MG63 (cell line): ENCODE data around the gene TASP1. TPM values are rescaled to one million over a fixed set of nuclear protein-coding genes. Genes with fewer than 3 reads are reported as not detected.

ENCODE experiments used
- DNase-seq: peaks from one replicate; pipeline ENCODE4 v3.0.0-alpha.2; 2020
- H3K27me3 ChIP-seq: fragments of 250-450 bp; sonication (Bioruptor Pico); 2 replicates; pipeline ENCODE4 v1.5.1; 2020; ENCODE audit warnings: mild to moderate bottlenecking, moderate library complexity
- H3K36me3 ChIP-seq: fragments of 250-450 bp; sonication (Bioruptor Pico); 2 replicates; pipeline ENCODE4 v1.5.1; 2020; ENCODE audit warnings: mild to moderate bottlenecking, moderate library complexity
- H3K4me3 ChIP-seq: fragments of 250-450 bp; sonication (Bioruptor Pico); 2 replicates; pipeline ENCODE4 v1.5.1; 2020; ENCODE audit warnings: mild to moderate bottlenecking, moderate library complexity
- H3K9me3 ChIP-seq: fragments of 250-450 bp; sonication (Bioruptor Pico); 2 replicates; pipeline ENCODE4 v1.5.1; 2020; ENCODE audit warnings: mild to moderate bottlenecking, moderate library complexity
- total RNA-seq: library from RNA; depleted of rRNA; stranded (reverse); fragments of >200 nt; shearing (Covaris generic); gene quantifications from 2 replicates; pipeline ENCODE4 v1.2.3, GENCODE V29; 2014; ENCODE audit warnings: low replicate concordance

The TASP1 gene
- total RNA-seq, 1 experiment from 2014 or later, result 8.3 TPM

DNA sequence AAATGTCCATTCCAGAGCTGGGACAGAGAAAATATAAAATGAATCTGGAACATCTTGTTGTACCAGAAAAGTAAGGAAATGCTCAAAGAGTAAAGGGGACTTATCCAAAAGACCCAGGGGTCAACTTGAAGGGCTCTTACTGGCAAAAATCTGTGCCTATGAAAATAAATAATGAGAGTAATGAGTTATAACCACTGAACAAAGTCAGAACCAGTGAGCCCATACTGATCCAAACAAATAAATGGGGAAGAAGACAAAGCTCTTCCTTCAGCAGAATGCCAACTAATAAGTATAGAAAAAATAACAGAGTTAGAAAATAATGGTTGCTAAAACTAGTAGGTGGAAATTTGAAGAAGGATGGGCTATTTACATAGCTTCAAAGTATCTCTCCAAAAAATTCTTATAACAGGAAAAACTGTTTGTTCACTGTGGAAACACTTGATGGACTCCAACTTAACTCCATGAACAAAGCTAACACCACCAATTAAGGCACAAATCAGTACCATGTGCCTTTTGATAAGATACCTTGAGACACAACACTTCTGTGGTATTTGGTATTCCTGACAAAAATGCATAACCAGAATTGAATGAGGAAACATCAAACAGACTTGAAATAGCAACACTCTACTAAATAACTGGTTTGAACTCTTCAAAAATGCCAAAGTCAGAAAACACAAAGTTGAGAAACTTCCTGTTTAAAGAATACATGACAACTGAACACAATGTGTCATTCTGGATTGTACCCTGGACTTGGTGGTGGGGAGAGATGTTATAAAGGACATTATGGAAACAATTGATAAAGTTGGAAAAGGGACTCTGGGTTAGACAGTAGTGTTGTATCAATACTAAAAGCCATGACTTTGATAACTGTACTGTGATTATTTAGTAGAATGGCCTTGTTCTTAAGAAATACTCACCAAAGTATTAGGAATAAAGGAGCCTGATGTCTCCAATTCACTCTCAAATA, 220.2 kb downstream of the TASP1 start:
- no peak overlapping the region for H3K4me3 ChIP-seq

DNA sequence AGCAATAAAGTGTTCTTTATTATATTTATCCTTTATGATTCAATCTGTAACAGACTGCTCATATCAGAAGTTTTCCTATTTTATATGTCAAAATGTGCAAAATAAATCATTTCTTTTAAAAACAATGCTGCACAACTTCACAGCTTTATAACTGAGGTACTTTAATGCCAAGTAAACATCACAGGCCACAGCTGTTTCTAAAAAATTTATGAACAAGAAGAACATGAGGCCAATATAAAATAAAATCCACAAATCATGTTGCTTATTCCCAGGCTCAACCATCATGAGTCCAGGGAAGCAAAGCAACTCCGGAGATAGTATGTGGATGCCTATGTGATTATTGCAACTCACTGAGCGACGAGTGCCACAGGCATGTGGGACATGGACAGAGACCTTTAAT, 222.2 kb downstream of the TASP1 start:
- no peak overlapping the region for H3K4me3 ChIP-seq
- DNase-seq, result no peak
- no peaks in the 10 kb centered on the region; the same call in 1 of the 2 replicates for H3K36me3 ChIP-seq
- H3K9me3 ChIP-seq, result no peaks in the 10 kb centered on the region
- H3K27me3 ChIP-seq, result no peaks in the 10 kb centered on the region

More for the DNA sequence above, 220.2 kb downstream of the TASP1 start:
- no peaks in the 10 kb centered on the region for H3K27me3 ChIP-seq
- DNase-seq, result no peak
- no peaks in the 10 kb centered on the region; the same call in 1 of the 2 replicates for H3K36me3 ChIP-seq
- H3K9me3 ChIP-seq, result no peaks in the 10 kb centered on the region

DNA sequence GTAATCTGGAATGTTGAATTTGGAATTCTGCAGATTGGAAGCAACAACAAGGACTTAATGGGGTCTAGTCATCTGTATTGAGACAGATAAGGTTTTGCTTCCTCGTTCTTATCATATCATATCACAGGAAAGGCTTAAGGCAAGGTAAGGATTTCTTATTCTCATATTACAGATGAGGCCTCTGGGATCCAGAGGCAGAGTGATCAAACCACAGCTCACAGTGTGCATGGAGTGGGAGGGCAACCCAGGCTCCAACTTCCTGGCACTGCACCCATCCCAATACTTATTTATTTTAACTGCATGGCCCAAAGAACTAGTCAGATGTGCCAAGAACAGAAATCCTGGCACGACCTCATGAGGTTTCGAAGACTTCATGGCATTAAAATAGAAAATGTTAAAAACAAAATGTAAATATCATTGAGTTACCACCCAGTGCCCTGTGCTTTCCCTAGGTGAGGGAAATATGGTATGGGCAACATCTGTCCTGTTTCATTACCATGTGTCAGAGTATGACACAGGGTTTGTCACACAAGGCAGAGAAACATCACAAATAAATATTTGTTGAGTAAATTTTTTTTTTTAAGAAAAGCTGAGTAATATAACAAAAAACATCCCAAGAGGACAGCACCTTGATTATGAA, 225.8 kb downstream of the TASP1 start:
- H3K27me3 ChIP-seq, result no peaks in the 10 kb centered on the region
- H3K4me3 ChIP-seq, result no peak overlapping the region
- H3K9me3 ChIP-seq, result no peaks in the 10 kb centered on the region
- H3K36me3 ChIP-seq, result peaks cover 2% of the 10 kb centered on the region
- peak; percentile 89 for DNase-seq

DNA sequence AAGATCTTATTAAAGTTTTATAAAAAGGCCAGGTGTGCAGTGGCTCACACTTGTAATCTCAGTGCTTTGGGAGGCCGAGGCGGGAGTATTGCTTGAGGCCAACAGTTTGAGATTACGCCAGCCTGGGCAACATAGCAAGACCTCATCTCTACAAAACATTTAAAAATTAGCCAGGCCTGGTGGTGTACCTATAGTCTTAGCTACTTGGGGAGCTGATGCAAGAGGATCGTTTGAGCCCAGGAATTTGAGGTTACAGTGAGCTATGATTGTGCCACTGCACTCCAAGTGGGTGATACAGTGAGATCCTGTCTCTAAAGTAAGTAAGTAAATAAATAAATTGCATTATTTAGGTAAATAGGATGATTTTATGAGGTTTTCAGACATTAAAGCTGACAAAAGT, 234.4 kb downstream of the TASP1 start:
- DNase-seq, result no peak
- Histone ChIP-seq H3K9me3 (no peaks in the 10 kb centered on the region), H3K4me3 (no peak overlapping the region), H3K36me3 (no peaks in the 10 kb centered on the region), H3K27me3 (no peaks in the 10 kb centered on the region)

DNA sequence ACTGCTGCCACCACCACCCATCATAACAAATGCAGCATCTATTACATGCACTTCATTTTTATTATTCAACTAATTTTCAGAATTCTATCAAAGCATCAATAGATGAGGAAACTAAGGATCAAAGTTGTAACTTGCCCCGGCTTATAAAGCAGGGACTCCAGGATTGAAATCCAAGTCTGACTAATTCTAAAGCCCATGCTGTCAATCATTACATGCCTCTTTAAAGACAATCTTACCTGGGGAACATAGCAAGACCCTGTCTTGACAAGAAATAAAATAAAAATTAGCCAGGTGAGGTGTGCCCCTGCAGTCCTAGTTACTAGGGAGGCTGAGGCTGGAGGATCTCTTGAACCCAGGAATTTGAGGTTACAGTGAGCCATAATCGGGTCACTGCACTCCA, 235.3 kb downstream of the TASP1 start:
- Histone ChIP-seq H3K27me3 (no peaks in the 10 kb centered on the region), H3K4me3 (no peak overlapping the region), H3K36me3 (no peaks in the 10 kb centered on the region), H3K9me3 (no peaks in the 10 kb centered on the region)
- no peak for DNase-seq

DNA sequence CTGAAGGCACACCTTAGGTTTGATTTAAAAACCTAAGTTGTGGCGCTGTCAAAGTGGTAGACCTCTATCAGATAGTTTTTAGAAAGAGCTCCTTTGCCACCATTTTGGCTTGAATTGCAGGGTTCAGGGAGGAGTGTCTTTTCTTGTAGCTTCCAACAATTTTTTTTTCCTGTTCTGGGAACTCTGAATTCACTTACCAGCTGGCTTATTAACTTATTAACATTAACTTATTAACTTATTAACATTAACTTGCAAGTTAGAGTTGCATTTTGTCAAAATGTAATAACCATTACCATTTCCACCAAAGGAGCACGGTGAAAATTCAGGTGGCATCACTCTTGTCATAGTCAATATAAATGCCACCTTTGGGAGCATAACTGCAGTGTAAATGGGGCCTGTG, 235.7 kb downstream of the TASP1 start:
- no peak for DNase-seq
- Histone ChIP-seq H3K36me3 (no peaks in the 10 kb centered on the region), H3K27me3 (no peaks in the 10 kb centered on the region), H3K4me3 (no peak overlapping the region), H3K9me3 (no peaks in the 10 kb centered on the region)

DNA sequence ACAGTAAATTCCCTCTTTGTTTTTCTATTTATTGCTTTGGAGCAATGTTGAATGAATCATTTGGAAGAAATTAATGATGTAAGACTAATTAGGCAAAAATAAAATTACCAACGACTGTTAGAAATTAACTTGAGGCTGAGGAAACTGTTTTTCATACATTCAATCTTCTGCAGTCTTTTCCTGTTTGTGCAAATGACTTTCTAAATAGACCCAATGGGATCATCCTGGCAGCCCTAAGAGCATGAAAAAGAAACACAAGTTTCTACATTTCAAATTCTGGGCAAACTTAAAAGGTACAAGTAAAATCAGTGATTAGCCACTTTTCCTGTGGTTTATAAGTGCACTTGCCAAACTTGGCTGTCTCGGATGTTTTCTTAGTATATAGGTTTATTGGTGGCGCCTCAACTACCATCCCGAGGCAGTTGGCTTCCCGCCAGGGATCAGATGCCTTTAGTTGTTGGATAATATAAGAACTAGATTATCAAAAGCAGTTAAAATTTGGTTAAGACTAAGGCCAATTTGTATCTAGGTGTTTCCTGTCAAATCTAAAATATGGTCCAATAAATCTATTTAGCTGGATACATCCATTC, 236.5 kb downstream of the TASP1 start:
- H3K36me3 ChIP-seq, result no peaks in the 10 kb centered on the region
- H3K4me3 ChIP-seq, result no peak overlapping the region
- H3K27me3 ChIP-seq, result no peaks in the 10 kb centered on the region
- DNase-seq, result peak; percentile 15
- no peaks in the 10 kb centered on the region for H3K9me3 ChIP-seq

DNA sequence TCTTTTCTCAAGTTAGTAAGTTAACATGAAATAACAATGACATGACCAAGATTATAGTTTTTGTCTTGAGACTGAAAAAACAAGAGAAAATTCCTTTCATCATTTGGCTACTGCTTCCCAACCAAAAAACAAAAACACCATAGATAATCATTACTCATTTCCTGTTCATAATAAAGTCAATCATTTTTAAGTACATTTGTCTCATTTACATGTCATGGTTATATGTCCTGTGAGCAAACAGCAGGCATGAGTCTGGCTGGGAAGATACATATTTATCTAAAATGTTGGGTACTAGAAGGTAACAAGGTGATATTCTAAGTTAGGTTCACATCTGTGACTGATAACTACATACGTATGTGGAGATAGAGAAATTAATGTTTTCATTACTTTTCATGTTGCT, 237.1 kb downstream of the TASP1 start:
- H3K4me3 ChIP-seq, result no peak overlapping the region
- no peaks in the 10 kb centered on the region for H3K9me3 ChIP-seq
- H3K27me3 ChIP-seq, result no peaks in the 10 kb centered on the region
- H3K36me3 ChIP-seq, result no peaks in the 10 kb centered on the region
- DNase-seq, result no peak

DNA sequence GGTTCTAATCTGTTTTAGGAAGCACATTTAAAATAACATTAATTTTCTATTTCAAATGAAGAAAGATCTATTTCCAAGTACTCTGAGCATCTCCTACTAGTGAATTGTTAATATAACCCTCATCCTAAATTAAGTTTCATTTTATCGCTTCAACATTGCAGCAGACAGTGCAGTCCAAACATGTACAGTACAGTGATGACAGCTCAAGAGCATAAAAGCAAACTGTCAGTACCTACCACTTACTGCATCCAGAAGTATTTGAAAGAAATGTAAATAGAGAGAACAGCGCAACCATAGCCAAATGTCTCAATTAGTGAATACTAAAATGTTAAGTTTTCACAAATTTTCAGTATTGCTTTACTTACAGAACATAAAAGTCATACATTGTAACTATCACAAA, 238.3 kb downstream of the TASP1 start:
- H3K36me3 ChIP-seq, result no peaks in the 10 kb centered on the region
- H3K4me3 ChIP-seq, result no peak overlapping the region
- no peak for DNase-seq
- H3K9me3 ChIP-seq, result no peaks in the 10 kb centered on the region; the same call in 1 of the 2 replicates
- no peaks in the 10 kb centered on the region for H3K27me3 ChIP-seq

DNA sequence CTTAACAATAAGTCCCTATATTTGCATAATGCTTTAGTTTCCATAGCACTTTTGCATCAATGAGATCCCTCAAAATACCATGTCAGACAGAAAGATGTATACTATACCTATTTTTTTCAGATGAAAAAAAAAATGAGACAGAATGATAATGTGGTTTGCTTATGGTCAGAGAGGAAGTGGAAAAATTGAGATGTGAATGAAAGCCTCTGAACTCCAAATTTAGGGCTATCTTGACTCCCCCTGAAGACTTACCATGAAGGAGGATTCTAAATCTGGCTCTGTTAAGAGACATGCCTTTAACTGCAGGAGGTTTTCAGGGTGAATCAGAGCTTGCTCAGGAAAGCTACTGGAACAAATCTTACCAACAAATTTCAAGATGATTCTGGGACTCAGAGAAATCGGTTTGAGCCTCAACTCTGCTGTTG, 241.4 kb downstream of the TASP1 start:
- Histone ChIP-seq H3K36me3 (no peaks in the 10 kb centered on the region), H3K4me3 (no peak overlapping the region), H3K9me3 (no peaks in the 10 kb centered on the region; the same call in 1 of the 2 replicates), H3K27me3 (no peaks in the 10 kb centered on the region)
- no peak for DNase-seq

DNA sequence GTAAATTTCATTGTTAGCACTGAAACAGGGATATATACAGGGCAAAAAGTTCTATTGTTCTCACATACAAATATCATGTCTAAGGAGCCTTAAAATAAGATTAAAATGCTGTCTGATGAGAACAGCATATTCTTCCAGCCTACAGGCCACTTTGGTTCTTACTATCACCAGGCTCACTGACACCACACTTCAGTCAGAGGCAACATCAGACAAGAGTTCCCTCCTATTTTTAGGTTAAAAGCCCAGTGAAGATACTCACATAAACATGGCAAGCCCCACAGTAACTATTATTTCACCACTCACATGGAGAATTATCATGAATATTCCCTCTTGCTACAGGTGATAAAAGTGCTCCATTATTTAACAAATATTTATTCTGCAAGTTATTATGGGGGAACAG, 241.9 kb downstream of the TASP1 start:
- no peak overlapping the region for H3K4me3 ChIP-seq
- no peak for DNase-seq
- no peaks in the 10 kb centered on the region for H3K27me3 ChIP-seq
- no peaks in the 10 kb centered on the region; the same call in 1 of the 2 replicates for H3K9me3 ChIP-seq
- no peaks in the 10 kb centered on the region for H3K36me3 ChIP-seq

DNA sequence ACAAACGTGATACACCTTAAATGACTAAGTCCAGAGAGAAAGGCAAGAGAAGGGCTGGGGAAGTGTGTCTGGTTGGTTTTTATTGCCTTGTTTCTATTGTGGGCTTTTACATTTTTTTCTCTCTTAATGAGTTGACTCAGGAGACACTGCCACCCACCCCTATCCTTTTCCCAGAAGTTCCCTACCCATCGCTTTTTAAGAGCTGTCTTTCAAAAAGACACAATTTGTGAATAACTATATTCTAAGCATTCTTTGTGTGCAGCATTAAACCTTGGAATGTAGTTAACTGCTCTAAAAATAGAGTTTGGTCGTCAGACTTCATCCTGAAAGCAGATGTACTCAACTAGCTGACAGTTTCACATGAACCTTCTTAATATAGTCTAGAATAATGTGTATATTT, 242.7 kb downstream of the TASP1 start:
- no peaks in the 10 kb centered on the region; the same call in 1 of the 2 replicates for H3K9me3 ChIP-seq
- H3K36me3 ChIP-seq, result no peaks in the 10 kb centered on the region
- H3K27me3 ChIP-seq, result no peaks in the 10 kb centered on the region
- no peak for DNase-seq
- H3K4me3 ChIP-seq, result no peak overlapping the region

DNA sequence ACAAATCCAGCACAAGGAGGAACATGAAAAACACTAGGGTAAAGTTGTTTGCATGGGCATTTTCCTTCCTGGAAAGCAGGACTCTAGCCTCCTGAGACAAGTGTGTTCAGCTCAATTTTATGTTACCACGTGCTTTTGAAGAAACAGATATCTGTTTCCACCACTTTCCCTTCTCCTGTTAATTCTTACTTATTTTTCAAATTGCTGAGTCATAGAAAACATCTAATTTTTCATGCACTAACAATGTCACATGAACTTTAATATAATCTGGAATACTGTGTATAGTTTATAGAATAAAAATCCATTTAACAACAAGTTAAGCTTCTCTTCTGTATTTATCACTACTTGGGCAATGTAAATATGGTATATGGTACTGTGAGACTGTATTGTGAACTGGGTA, 243.5 kb downstream of the TASP1 start:
- no peaks in the 10 kb centered on the region for H3K27me3 ChIP-seq
- DNase-seq, result no peak
- no peak overlapping the region for H3K4me3 ChIP-seq
- H3K9me3 ChIP-seq, result no peaks in the 10 kb centered on the region; the same call in 1 of the 2 replicates
- no peaks in the 10 kb centered on the region for H3K36me3 ChIP-seq

DNA sequence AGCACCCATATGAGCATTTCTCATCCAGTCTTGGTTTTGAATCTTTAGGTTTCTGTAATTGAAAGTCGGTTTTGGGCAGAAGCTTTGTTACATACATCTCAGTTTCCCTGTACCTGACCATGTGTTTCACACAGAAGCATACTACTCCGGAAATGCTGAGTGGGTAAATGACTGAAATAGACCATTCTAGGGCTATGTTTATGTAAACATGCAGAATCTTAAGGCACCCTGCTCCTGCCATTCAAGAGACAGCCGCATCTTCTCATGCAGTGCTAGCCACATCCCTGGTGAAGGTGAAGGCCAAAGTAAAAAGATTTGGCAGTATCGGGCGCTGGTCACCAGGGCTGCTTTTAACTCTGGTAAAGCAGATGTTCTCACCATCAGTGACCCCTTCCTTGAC, 246.3 kb downstream of the TASP1 start:
- H3K27me3 ChIP-seq, result no peaks in the 10 kb centered on the region
- DNase-seq, result no peak
- peaks cover 1% of the 10 kb centered on the region for H3K36me3 ChIP-seq

DNA sequence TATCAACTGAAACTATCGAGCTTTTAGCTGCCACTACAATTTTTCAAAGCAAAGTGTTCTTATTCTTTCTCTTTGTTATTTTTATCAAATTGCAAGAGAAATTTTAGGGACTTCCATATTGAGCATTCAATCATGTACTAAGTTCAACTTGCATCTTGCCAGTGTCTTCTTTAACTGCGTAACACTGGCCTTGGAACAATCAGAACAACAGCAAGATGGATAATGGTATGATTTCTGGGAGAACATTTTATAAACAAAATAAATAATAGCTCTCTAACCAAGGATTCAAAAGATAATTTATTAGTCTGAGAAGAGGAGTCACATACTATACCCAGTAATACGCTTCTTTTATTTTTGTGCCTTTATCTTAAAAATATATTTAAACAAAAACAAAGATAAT, 249.6 kb downstream of the TASP1 start:
- Histone ChIP-seq H3K27me3 (no peaks in the 10 kb centered on the region), H3K4me3 (no peak overlapping the region), H3K9me3 (no peaks in the 10 kb centered on the region), H3K36me3 (peaks cover 4% of the 10 kb centered on the region)
- no peak for DNase-seq

More for the DNA sequence above, 246.3 kb downstream of the TASP1 start:
- Histone ChIP-seq H3K4me3 (no peak overlapping the region), H3K9me3 (no peaks in the 10 kb centered on the region; the same call in 1 of the 2 replicates)

DNA sequence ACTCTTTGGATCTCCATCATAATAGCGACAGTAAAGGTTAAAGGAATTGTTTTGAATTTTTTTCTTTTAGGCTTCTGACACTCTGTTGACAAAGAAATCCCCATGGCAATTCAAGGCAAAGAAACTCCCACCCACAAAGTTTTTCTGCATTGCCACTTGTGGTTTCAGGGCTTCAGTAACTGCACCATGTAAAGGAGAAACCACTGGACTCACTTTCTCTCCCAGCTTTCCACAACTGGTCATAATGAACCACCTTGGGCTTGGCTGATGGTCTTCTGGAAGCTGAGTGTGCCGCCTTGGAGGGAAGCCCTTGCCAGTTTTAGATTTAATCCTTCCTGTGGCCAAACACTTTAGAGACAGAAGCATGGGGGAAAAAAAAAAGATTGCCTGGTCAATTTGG, 254.6 kb downstream of the TASP1 start:
- Histone ChIP-seq H3K9me3 (peaks cover 16% of the 10 kb centered on the region), H3K27me3 (no peaks in the 10 kb centered on the region), H3K36me3 (peaks cover 4% of the 10 kb centered on the region), H3K4me3 (no peak overlapping the region)
- DNase-seq, result no peak

DNA sequence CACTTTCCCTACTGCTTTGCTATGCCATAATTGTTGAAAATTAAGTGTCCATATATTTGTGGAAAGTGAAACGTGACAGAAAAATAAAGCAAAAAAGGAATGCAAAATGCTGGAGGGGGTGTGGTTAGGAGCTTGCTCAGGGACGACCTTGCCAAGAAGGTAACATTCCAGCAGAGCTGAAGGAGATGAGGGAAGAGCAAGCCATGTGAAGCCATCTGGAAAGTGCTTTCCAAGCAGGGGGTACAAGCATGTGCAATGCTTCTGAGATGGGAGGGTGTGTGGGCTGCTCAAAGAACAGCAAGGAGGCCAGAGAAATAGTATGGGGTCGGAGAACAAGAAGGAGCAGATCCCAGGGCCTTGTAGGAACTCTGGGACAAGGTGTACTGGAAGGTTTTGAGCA, 255.9 kb downstream of the TASP1 start:
- Histone ChIP-seq H3K4me3 (no peak overlapping the region), H3K27me3 (no peaks in the 10 kb centered on the region), H3K36me3 (peaks cover 4% of the 10 kb centered on the region), H3K9me3 (peaks cover 19% of the 10 kb centered on the region)
- DNase-seq, result no peak
